Body of pancreas (tissue), 4 donors: Measurements from ENCODE around the gene IL1RAPL2. TPM values are rescaled to one million over a fixed set of nuclear protein-coding genes. Genes with fewer than 3 reads are reported as not detected.

Source experiments
- ATAC-seq: fragments of 150-250 bp; one replicate; pipeline ENCODE4 v1.9.1; 2016
- DNase-seq, 4 donors: peaks; one replicate each; pipeline ENCODE4 v3.0.0-alpha.2; 2019
- H3K27ac ChIP-seq, 4 donors: fragments of 200-600 bp; sonication (generic); 1 replicate in 3 of 4; 2 replicates in 1 of 4; pipeline versions ENCODE4 v1.5.1 to v1.6.1; 2016 to 2019; ENCODE audit warnings: mild to moderate bottlenecking in 1 of 4, mixed read lengths in 1 of 4, moderate library complexity in 1 of 4
- H3K27me3 ChIP-seq, 2 donors: fragments of 200-600 bp; sonication (generic); one replicate each; pipeline ENCODE4 v1.6.0; 2016; ENCODE audit warnings: mild to moderate bottlenecking in 1 of 2
- H3K36me3 ChIP-seq, 2 donors: fragments of 200-600 bp; sonication (generic); replicated peaks in 1 of 2; 2 replicates each; pipeline ENCODE4 v1.5.1; 2016; ENCODE audit warnings: low read depth in 2 of 2; ENCODE audit not compliant: insufficient read depth in 1 of 2
- H3K4me1 ChIP-seq: fragments of 200-600 bp; sonication (generic); one replicate; pipeline ENCODE4 v1.6.0; 2016
- H3K4me3 ChIP-seq, 2 donors: fragments of 200-600 bp; sonication (generic); 1 replicate in 1 of 2; 2 replicates in 1 of 2; pipeline ENCODE4 v1.5.1; 2016 to 2019
- H3K9me3 ChIP-seq, 3 donors: fragments of 200-600 bp; sonication (generic); 1 replicate in 2 of 3; 2 replicates in 1 of 3; pipeline ENCODE4 v1.5.1; 2016
- CTCF ChIP-seq, 7 experiments: fragments of 450-650 bp in 4 of 7; fragments of 200-600 bp in 3 of 7; sonication (generic) in 3 of 7; IDR thresholded peaks; one replicate each; pipeline ENCODE4 v1.5.1; 2016 to 2019; ENCODE audit warnings: antibody characterized with exemption in 7 of 7
- POLR2A ChIP-seq, 3 donors: fragments of 450-650 bp; IDR thresholded peaks; one replicate each; pipeline ENCODE4 v1.6.1; 2016; ENCODE audit warnings: antibody characterized with exemption in 3 of 3, mild to moderate bottlenecking in 2 of 3
- WGBS, 2 donors: methylation state at CpG; one replicate each; pipeline ENCODE4 v1.1.5; 2017; 5-methylcytosine and 5-hydroxymethylcytosine counted together
- intact Hi-C: fragments of 100-400 bp; cut with DNase I; formaldehyde crosslinking; loops from one replicate; pipeline ENCODE4 v1.15.1; 2023
- total RNA-seq, 2 donors: library from RNA; depleted of rRNA; stranded (reverse); fragments of >200 nt; gene quantifications; one replicate each; pipeline ENCODE4 v1.1.0, GENCODE V29; 2016

IL1RAPL2 gene
- total RNA-seq, 2 donors from 2014 or later = not detected

GRCh38 chrX:105477351-105477750 lies 911.4 kb downstream of the IL1RAPL2 start:
- no peak for ATAC-seq
- H3K4me1 ChIP-seq = no peaks in the 10 kb centered on the region
- H3K27ac ChIP-seq = no peak overlapping the region
- TF ChIP-seq POLR2A (IDR thresholded peaks at IDR 0.05) (no peak), CTCF (IDR thresholded peaks at IDR 0.05) (no peak)
- H3K9me3 ChIP-seq = no peaks in the 10 kb centered on the region
- intact Hi-C loops = no loop called here
- 50 to 89% methylated on average over 1 of the region's 1 CpG for WGBS, 2 donors
- H3K4me3 ChIP-seq = no peak overlapping the region
- no peak for DNase-seq
- no peaks in the 10 kb centered on the region for H3K36me3 ChIP-seq
- H3K27me3 ChIP-seq = no peaks in the 10 kb centered on the region

- ATAC-seq = no peak
- Histone ChIP-seq H3K4me3 (no peak overlapping the region), H3K9me3 (no peaks in the 10 kb centered on the region), H3K27me3 (no peaks in the 10 kb centered on the region), H3K36me3 (no peaks in the 10 kb centered on the region), H3K27ac (no peak overlapping the region), H3K4me1 (no peaks in the 10 kb centered on the region)
- 64 to 80% methylated on average over 1 of the region's 1 CpG for WGBS, 2 donors
- intact Hi-C loops = no loop called here
- no peak for TF ChIP-seq CTCF (IDR thresholded peaks at IDR 0.05)
- TF ChIP-seq POLR2A (IDR thresholded peaks at IDR 0.05) = no peak
- no peak for DNase-seq
Measured at GRCh38 chrX:105480646-105481310, 914.8 kb downstream of the IL1RAPL2 start.

GRCh38 chrX:105483011-105483410 lies 917.0 kb downstream of the IL1RAPL2 start:
- Histone ChIP-seq H3K9me3 (no peaks in the 10 kb centered on the region), H3K27me3 (no peaks in the 10 kb centered on the region), H3K36me3 (no peaks in the 10 kb centered on the region), H3K27ac (no peak overlapping the region), H3K4me3 (no peak overlapping the region), H3K4me1 (no peaks in the 10 kb centered on the region)
- DNase-seq (no peak), ATAC-seq (no peak)
- intact Hi-C loops = no loop called here
- TF ChIP-seq POLR2A (IDR thresholded peaks at IDR 0.05) (no peak), CTCF (IDR thresholded peaks at IDR 0.05) (no peak)

GRCh38 chrX:105488716-105489115 lies 922.7 kb downstream of the IL1RAPL2 start:
- no peaks in the 10 kb centered on the region for H3K4me1 ChIP-seq
- intact Hi-C loops = no loop called here
- ATAC-seq (no peak), DNase-seq (no peak)
- no peaks in the 10 kb centered on the region for H3K36me3 ChIP-seq
- H3K27me3 ChIP-seq = no peaks in the 10 kb centered on the region
- H3K9me3 ChIP-seq = no peaks in the 10 kb centered on the region
- H3K27ac ChIP-seq = no peak overlapping the region
- no peak overlapping the region for H3K4me3 ChIP-seq
- WGBS, 2 donors = 0% methylated on average over 1 of the region's 1 CpG
- TF ChIP-seq POLR2A (IDR thresholded peaks at IDR 0.05) (no peak), CTCF (IDR thresholded peaks at IDR 0.05) (no peak)

GRCh38 chrX:105495376-105495775 lies 929.4 kb downstream of the IL1RAPL2 start:
- no peak for ATAC-seq
- intact Hi-C loops = no loop called here
- Histone ChIP-seq H3K27me3 (no peaks in the 10 kb centered on the region), H3K9me3 (no peaks in the 10 kb centered on the region), H3K36me3 (no peaks in the 10 kb centered on the region), H3K4me3 (no peak overlapping the region), H3K4me1 (no peaks in the 10 kb centered on the region), H3K27ac (no peak overlapping the region)
- DNase-seq = no peak
- TF ChIP-seq POLR2A (IDR thresholded peaks at IDR 0.05) = no peak
- TF ChIP-seq CTCF (IDR thresholded peaks at IDR 0.05) = no peak
